Mesendoderm (in vitro differentiated cells): ENCODE data around the gene TNRC6B.

ENCODE experiments used
- DNase-seq: peaks from one replicate; pipeline ENCODE4 v3.0.0; 2013
- H2AK5ac ChIP-seq: 2 replicates; pipeline ENCODE4 v1.6.1; 2013; ENCODE audit warnings: low read length, inconsistent platforms
- H2BK120ac ChIP-seq: 2 replicates; pipeline ENCODE4 v1.6.1; 2013; ENCODE audit warnings: low read depth, mild to moderate bottlenecking, low read length, moderate library complexity, mixed read lengths
- H2BK15ac ChIP-seq: replicated peaks from 2 replicates; pipeline ENCODE4 v1.6.1; 2013; ENCODE audit warnings: low read depth, mild to moderate bottlenecking, moderate library complexity
- H2BK5ac ChIP-seq: 2 replicates; pipeline ENCODE4 v1.6.1; 2013; ENCODE audit warnings: low read length, inconsistent platforms
- H3K18ac ChIP-seq: 2 replicates; pipeline ENCODE4 v1.6.1; 2013; ENCODE audit warnings: mild to moderate bottlenecking, low read length, mixed read lengths
- H3K23ac ChIP-seq: one replicate; pipeline ENCODE4 v1.6.1; 2013; ENCODE audit warnings: low read length
- H3K27ac ChIP-seq: 2 replicates; pipeline ENCODE4 v1.5.1; 2013; ENCODE audit warnings: low read depth, mild to moderate bottlenecking, inconsistent platforms, low read length, moderate library complexity
- H3K27me3 ChIP-seq: 2 replicates; pipeline ENCODE4 v1.6.1; 2013; ENCODE audit warnings: low read length, control low read depth, mild to moderate bottlenecking, inconsistent platforms; ENCODE audit not compliant: insufficient read depth, poor library complexity
- H3K36me3 ChIP-seq: 2 replicates; pipeline ENCODE4 v1.6.1; 2013; ENCODE audit warnings: low read length, inconsistent platforms; ENCODE audit not compliant: control insufficient read depth, insufficient read depth
- H3K4ac ChIP-seq: one replicate; pipeline ENCODE4 v1.6.1; 2013; ENCODE audit warnings: low read depth, mild to moderate bottlenecking, low read length, moderate library complexity
- H3K4me1 ChIP-seq: 2 replicates; pipeline ENCODE4 v1.6.1; 2013; ENCODE audit warnings: low read depth, low read length, inconsistent platforms; ENCODE audit not compliant: control insufficient read depth
- H3K4me2 ChIP-seq: 2 replicates; pipeline ENCODE4 v1.6.1; 2013; ENCODE audit warnings: low read length
- H3K4me3 ChIP-seq: 2 replicates; pipeline ENCODE4 v1.5.1; 2013; ENCODE audit warnings: mild to moderate bottlenecking, low read length
- H3K56ac ChIP-seq: one replicate; pipeline ENCODE4 v1.6.1; 2013; ENCODE audit warnings: low read length
- H3K79me1 ChIP-seq: 2 replicates; pipeline ENCODE4 v1.6.1; 2013; ENCODE audit warnings: low read length, inconsistent platforms
- H3K79me2 ChIP-seq: 2 replicates; pipeline ENCODE4 v1.6.1; 2013; ENCODE audit warnings: mild to moderate bottlenecking, low read length; ENCODE audit not compliant: control insufficient read depth, insufficient read depth
- H3K9ac ChIP-seq: 2 replicates; pipeline ENCODE4 v1.6.1; 2013; ENCODE audit warnings: low read length, inconsistent platforms
- H4K5ac ChIP-seq: one replicate; pipeline ENCODE4 v1.6.1; 2013; ENCODE audit warnings: low read length
- H4K8ac ChIP-seq: one replicate; pipeline ENCODE4 v1.6.1; 2013; ENCODE audit warnings: low read depth, mild to moderate bottlenecking, control low read depth, low read length, moderate library complexity
- WGBS: extraction: QIAGEN DNeasy Blood & Tissue Kit; methylation state at CpG from one replicate; pipeline ENCODE4 v1.1.7; 2013; ENCODE audit warnings: low lambda C conversion rate, missing lambda C conversion rate; ENCODE audit not compliant: insufficient coverage; ENCODE audit errors: extremely low coverage; 5-methylcytosine and 5-hydroxymethylcytosine counted together

Gene TNRC6B

DNA sequence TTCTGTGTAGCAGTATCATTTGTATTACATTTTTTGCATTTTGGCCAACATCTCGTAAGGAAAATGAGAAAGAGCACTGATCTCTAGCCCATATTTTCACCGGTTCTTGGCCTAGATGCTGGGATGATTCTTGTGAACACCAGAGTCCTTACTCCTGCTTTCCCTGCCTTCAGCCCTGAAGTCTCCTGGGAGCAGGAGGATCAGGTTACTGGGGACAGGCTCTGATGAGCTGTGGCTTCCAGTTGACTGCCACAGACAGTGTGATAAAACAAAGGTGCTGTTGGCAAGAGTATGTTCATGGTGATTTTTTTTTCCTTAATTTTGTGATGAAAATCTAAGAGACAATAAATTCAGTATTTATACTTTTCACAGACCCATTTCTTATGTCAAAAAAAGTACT is 134.3 kb downstream of the TNRC6B start:
- Histone ChIP-seq H3K56ac (no peak overlapping the region), H3K4ac (no peak overlapping the region), H3K4me2 (no peak overlapping the region), H3K36me3 (peaks cover 9% of the 10 kb centered on the region), H3K79me2 (no peaks in the 10 kb centered on the region), H3K4me3 (no peak overlapping the region), H3K79me1 (no peaks in the 10 kb centered on the region), H2AK5ac (no peak overlapping the region), H3K9ac (no peak overlapping the region), H3K27me3 (no peaks in the 10 kb centered on the region), H3K4me1 (no peaks in the 10 kb centered on the region), H3K18ac (no peak overlapping the region), H4K8ac (no peak overlapping the region), H3K27ac (no peak overlapping the region), H3K23ac (no peak overlapping the region), H2BK120ac (no peak overlapping the region), H4K5ac (no peak overlapping the region), H2BK5ac (no peak overlapping the region), H2BK15ac (no peak overlapping the region)
- no peak for DNase-seq
- no CpG with 5 or more reads among the region's 2 CpGs for WGBS

DNA sequence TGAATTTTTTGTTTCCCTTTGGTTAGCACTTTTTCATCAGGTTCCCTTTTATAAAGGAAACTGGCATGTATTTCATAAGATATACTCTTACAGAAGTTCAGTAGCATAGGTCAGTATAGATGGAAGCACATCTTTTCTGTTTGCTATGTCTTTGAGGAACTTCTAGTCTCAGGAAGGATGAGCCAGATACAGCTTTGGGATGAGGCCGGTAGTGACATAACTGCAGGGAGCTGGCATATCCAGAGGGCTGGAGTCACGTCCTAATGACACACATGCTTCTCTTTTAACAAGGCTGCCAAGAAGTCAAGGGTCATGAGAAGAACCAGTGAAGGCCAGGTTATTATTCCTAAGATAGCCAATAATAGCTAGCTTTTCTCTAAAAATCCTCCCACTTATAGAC is 135.3 kb downstream of the TNRC6B start:
- no peak overlapping the region for H4K5ac ChIP-seq
- no peak overlapping the region for H2BK120ac ChIP-seq
- no peak overlapping the region for H3K4ac ChIP-seq

DNA sequence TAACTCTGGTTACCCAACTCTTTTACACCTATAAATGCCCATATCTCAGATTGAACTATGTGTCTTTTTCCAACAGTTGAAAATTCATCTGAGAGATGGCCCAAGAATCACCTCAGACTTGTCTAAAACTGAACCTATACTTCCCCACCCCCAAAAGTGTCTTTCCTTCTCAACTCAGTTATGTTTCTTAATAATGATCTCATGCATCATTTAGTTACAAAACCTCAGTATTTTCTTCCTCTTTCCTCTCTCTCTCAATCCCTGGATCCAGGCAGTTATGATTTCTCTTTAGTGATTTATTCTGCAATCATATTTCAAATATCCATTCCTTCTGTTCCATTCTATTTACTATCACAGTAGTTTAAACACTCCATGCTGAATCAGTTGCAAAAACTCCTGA is 136.3 kb downstream of the TNRC6B start:
- peaks cover 9% of the 10 kb centered on the region for H3K36me3 ChIP-seq

More for the DNA sequence above, 135.3 kb downstream of the TNRC6B start:
- Histone ChIP-seq H2AK5ac (no peak overlapping the region), H3K4me2 (no peak overlapping the region), H3K23ac (no peak overlapping the region), H3K36me3 (peaks cover 9% of the 10 kb centered on the region), H3K27me3 (no peaks in the 10 kb centered on the region), H3K9ac (no peak overlapping the region), H3K18ac (no peak overlapping the region), H3K79me1 (no peaks in the 10 kb centered on the region), H3K4me3 (no peak overlapping the region), H2BK15ac (no peak overlapping the region), H3K4me1 (no peaks in the 10 kb centered on the region), H2BK5ac (no peak overlapping the region), H4K8ac (no peak overlapping the region), H3K56ac (no peak overlapping the region), H3K79me2 (no peaks in the 10 kb centered on the region), H3K27ac (no peak overlapping the region)
- no peak for DNase-seq
- WGBS, result no CpG with 5 or more reads among the region's 2 CpGs

DNA sequence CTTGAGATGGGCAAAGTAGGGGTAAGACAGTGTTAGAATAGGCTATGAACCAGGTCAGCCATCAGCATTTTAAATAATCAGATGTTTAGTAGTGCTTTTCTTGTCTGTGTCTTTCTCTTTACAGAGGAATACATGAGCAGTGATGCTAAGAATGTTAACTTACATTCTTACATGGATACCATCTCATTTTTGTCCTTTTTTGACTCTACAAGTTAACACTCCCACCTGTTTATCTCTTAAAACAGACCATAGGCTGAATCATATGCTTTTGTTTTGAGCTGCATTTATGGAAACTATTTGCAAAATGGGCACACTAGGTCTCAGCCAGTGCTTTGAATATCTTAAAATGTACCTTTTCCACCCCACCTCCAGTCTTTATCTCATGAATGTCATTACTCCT is 143.0 kb downstream of the TNRC6B start:
- Histone ChIP-seq H3K27me3 (no peaks in the 10 kb centered on the region), H3K36me3 (peaks cover 4% of the 10 kb centered on the region), H2AK5ac (no peak overlapping the region), H3K27ac (no peak overlapping the region), H2BK15ac (no peak overlapping the region), H3K9ac (no peak overlapping the region), H3K4me3 (no peak overlapping the region), H3K79me1 (no peaks in the 10 kb centered on the region), H3K4me2 (no peak overlapping the region), H2BK120ac (no peak overlapping the region), H4K5ac (no peak overlapping the region), H3K23ac (no peak overlapping the region), H3K4me1 (no peaks in the 10 kb centered on the region), H2BK5ac (no peak overlapping the region), H4K8ac (no peak overlapping the region), H3K79me2 (no peaks in the 10 kb centered on the region), H3K56ac (no peak overlapping the region), H3K18ac (no peak overlapping the region), H3K4ac (no peak overlapping the region)
- DNase-seq, result no peak

More for the DNA sequence above, 136.3 kb downstream of the TNRC6B start:
- no peak overlapping the region for H3K18ac ChIP-seq
- no peak overlapping the region for H3K4me3 ChIP-seq
- no peak overlapping the region for H2BK15ac ChIP-seq
- no peaks in the 10 kb centered on the region for H3K27me3 ChIP-seq
- H3K23ac ChIP-seq, result no peak overlapping the region
- no peak overlapping the region for H4K5ac ChIP-seq
- H3K4me2 ChIP-seq, result no peak overlapping the region
- H3K79me2 ChIP-seq, result no peaks in the 10 kb centered on the region
- no peak overlapping the region for H3K56ac ChIP-seq
- no peak overlapping the region for H3K9ac ChIP-seq
- no peaks in the 10 kb centered on the region for H3K79me1 ChIP-seq
- H2BK120ac ChIP-seq, result no peak overlapping the region
- DNase-seq, result no peak
- H4K8ac ChIP-seq, result no peak overlapping the region
- H3K27ac ChIP-seq, result no peak overlapping the region
- H2AK5ac ChIP-seq, result no peak overlapping the region
- H3K4ac ChIP-seq, result no peak overlapping the region
- H3K4me1 ChIP-seq, result no peaks in the 10 kb centered on the region
- H2BK5ac ChIP-seq, result no peak overlapping the region

DNA sequence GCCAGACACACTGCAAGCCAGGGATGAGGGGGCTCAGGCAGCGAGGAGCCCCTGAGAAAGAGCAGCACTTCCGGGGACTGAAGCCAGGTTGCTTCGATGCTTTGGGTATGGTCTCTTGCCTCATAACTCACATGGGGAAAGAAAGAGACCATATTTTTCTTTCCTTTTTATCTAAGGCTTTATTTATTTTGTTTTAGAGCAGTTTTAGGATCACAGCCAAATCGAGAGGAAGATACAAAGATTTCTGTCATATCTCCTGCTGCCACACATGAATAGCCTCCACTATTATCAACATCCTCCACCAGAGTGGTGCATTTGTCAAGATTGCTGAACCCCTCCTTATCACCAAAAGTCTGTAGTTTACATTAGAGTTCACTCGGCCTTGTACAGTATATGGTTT is 144.3 kb downstream of the TNRC6B start:
- Histone ChIP-seq H3K79me1 (no peaks in the 10 kb centered on the region), H4K5ac (no peak overlapping the region), H3K4me2 (no peak overlapping the region), H3K27ac (no peak overlapping the region), H4K8ac (no peak overlapping the region), H3K56ac (no peak overlapping the region), H3K4ac (no peak overlapping the region), H3K4me3 (no peak overlapping the region), H3K4me1 (no peaks in the 10 kb centered on the region), H3K18ac (no peak overlapping the region), H2BK15ac (no peak overlapping the region), H3K79me2 (no peaks in the 10 kb centered on the region), H3K36me3 (peaks cover 4% of the 10 kb centered on the region), H3K23ac (no peak overlapping the region), H2AK5ac (no peak overlapping the region), H3K27me3 (no peaks in the 10 kb centered on the region), H2BK5ac (no peak overlapping the region), H2BK120ac (no peak overlapping the region), H3K9ac (no peak overlapping the region)
- no CpG with 5 or more reads among the region's 5 CpGs for WGBS
- DNase-seq, result no peak

DNA sequence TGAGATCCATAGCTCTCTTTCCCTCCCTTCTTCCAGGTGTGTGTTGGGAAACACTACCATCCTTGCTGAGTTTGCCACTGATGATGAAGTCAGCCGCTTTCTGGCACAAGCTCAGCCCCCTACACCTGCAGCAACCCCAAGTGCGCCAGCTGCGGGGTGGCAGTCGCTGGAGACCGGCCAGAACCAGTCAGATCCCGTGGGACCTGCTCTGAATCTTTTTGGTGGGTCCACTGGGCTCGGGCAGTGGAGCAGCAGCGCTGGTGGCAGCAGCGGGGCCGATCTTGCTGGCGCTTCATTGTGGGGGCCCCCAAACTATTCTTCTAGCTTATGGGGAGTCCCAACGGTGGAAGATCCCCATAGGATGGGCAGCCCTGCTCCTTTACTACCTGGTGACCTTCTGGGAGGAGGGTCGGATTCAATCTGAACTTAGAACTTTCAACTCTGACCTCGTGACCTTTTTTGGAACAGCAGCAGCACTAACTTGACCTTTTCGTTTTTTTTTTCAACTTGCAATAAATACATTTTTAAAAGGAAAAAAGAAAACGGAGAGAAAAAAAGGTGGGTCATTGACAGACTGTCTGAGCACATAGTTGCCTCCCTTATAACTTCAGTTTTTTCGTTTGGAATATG is 145.2 kb downstream of the TNRC6B start:
- Histone ChIP-seq H3K4me2 (no peak overlapping the region), H3K23ac (no peak overlapping the region), H3K4me1 (no peaks in the 10 kb centered on the region), H3K18ac (no peak overlapping the region), H3K79me2 (no peaks in the 10 kb centered on the region), H2AK5ac (no peak overlapping the region), H3K4ac (no peak overlapping the region), H3K79me1 (no peaks in the 10 kb centered on the region), H4K8ac (no peak overlapping the region), H4K5ac (no peak overlapping the region), H2BK120ac (no peak overlapping the region), H3K56ac (no peak overlapping the region), H2BK5ac (no peak overlapping the region), H3K27ac (no peak overlapping the region), H3K36me3 (peaks cover 4% of the 10 kb centered on the region), H2BK15ac (no peak overlapping the region), H3K9ac (no peak overlapping the region), H3K27me3 (no peaks in the 10 kb centered on the region), H3K4me3 (no peak overlapping the region)
- no CpG with 5 or more reads among the region's 17 CpGs for WGBS
- no peak for DNase-seq
